Mesendoderm (in vitro differentiated cells): ENCODE results near the gene QRFP.

Experiments
- DNase-seq: peaks from one replicate; pipeline ENCODE4 v3.0.0; 2013
- H2AK5ac ChIP-seq: 2 replicates; pipeline ENCODE4 v1.6.1; 2013; ENCODE audit warnings: low read length, inconsistent platforms
- H2BK120ac ChIP-seq: 2 replicates; pipeline ENCODE4 v1.6.1; 2013; ENCODE audit warnings: low read depth, mild to moderate bottlenecking, low read length, moderate library complexity, mixed read lengths
- H2BK15ac ChIP-seq: replicated peaks from 2 replicates; pipeline ENCODE4 v1.6.1; 2013; ENCODE audit warnings: low read depth, mild to moderate bottlenecking, moderate library complexity
- H2BK5ac ChIP-seq: 2 replicates; pipeline ENCODE4 v1.6.1; 2013; ENCODE audit warnings: low read length, inconsistent platforms
- H3K18ac ChIP-seq: 2 replicates; pipeline ENCODE4 v1.6.1; 2013; ENCODE audit warnings: mild to moderate bottlenecking, low read length, mixed read lengths
- H3K23ac ChIP-seq: one replicate; pipeline ENCODE4 v1.6.1; 2013; ENCODE audit warnings: low read length
- H3K27ac ChIP-seq: 2 replicates; pipeline ENCODE4 v1.5.1; 2013; ENCODE audit warnings: low read depth, mild to moderate bottlenecking, inconsistent platforms, low read length, moderate library complexity
- H3K27me3 ChIP-seq: 2 replicates; pipeline ENCODE4 v1.6.1; 2013; ENCODE audit warnings: low read length, control low read depth, mild to moderate bottlenecking, inconsistent platforms; ENCODE audit not compliant: insufficient read depth, poor library complexity
- H3K36me3 ChIP-seq: 2 replicates; pipeline ENCODE4 v1.6.1; 2013; ENCODE audit warnings: low read length, inconsistent platforms; ENCODE audit not compliant: control insufficient read depth, insufficient read depth
- H3K4ac ChIP-seq: one replicate; pipeline ENCODE4 v1.6.1; 2013; ENCODE audit warnings: low read depth, mild to moderate bottlenecking, low read length, moderate library complexity
- H3K4me1 ChIP-seq: 2 replicates; pipeline ENCODE4 v1.6.1; 2013; ENCODE audit warnings: low read depth, low read length, inconsistent platforms; ENCODE audit not compliant: control insufficient read depth
- H3K4me2 ChIP-seq: 2 replicates; pipeline ENCODE4 v1.6.1; 2013; ENCODE audit warnings: low read length
- H3K4me3 ChIP-seq: 2 replicates; pipeline ENCODE4 v1.5.1; 2013; ENCODE audit warnings: mild to moderate bottlenecking, low read length
- H3K56ac ChIP-seq: one replicate; pipeline ENCODE4 v1.6.1; 2013; ENCODE audit warnings: low read length
- H3K79me1 ChIP-seq: 2 replicates; pipeline ENCODE4 v1.6.1; 2013; ENCODE audit warnings: low read length, inconsistent platforms
- H3K79me2 ChIP-seq: 2 replicates; pipeline ENCODE4 v1.6.1; 2013; ENCODE audit warnings: mild to moderate bottlenecking, low read length; ENCODE audit not compliant: control insufficient read depth, insufficient read depth
- H3K9ac ChIP-seq: 2 replicates; pipeline ENCODE4 v1.6.1; 2013; ENCODE audit warnings: low read length, inconsistent platforms
- H4K5ac ChIP-seq: one replicate; pipeline ENCODE4 v1.6.1; 2013; ENCODE audit warnings: low read length
- H4K8ac ChIP-seq: one replicate; pipeline ENCODE4 v1.6.1; 2013; ENCODE audit warnings: low read depth, mild to moderate bottlenecking, control low read depth, low read length, moderate library complexity
- WGBS: extraction: QIAGEN DNeasy Blood & Tissue Kit; methylation state at CpG from one replicate; pipeline ENCODE4 v1.1.7; 2013; ENCODE audit warnings: low lambda C conversion rate, missing lambda C conversion rate; ENCODE audit not compliant: insufficient coverage; ENCODE audit errors: extremely low coverage; 5-methylcytosine and 5-hydroxymethylcytosine counted together

The QRFP gene

GRCh38 chr9:130925050-130925678 lies 28.6 kb upstream of the QRFP start:
- no CpG with 5 or more reads among the region's 19 CpGs for WGBS

GRCh38 chr9:130924448-130924788 lies 27.8 kb upstream of the QRFP start:
- H3K4ac ChIP-seq, result no peak overlapping the region
- H3K18ac ChIP-seq, result no peak overlapping the region
- no CpG with 5 or more reads among the region's 10 CpGs for WGBS
- H3K27me3 ChIP-seq, result no peaks in the 10 kb centered on the region
- H2BK5ac ChIP-seq, result no peak overlapping the region
- H3K9ac ChIP-seq, result no peak overlapping the region
- H3K4me1 ChIP-seq, result no peaks in the 10 kb centered on the region
- no peak overlapping the region for H3K4me2 ChIP-seq
- H3K23ac ChIP-seq, result no peak overlapping the region
- H3K56ac ChIP-seq, result no peak overlapping the region
- no peak overlapping the region for H4K8ac ChIP-seq
- no peak overlapping the region for H2AK5ac ChIP-seq
- no peak overlapping the region for H2BK15ac ChIP-seq
- H2BK120ac ChIP-seq, result no peak overlapping the region
- H3K79me2 ChIP-seq, result no peaks in the 10 kb centered on the region
- DNase-seq, result no peak
- no peak overlapping the region for H4K5ac ChIP-seq
- no peak overlapping the region for H3K4me3 ChIP-seq
- no peaks in the 10 kb centered on the region for H3K36me3 ChIP-seq
- H3K79me1 ChIP-seq, result no peaks in the 10 kb centered on the region
- no peak overlapping the region for H3K27ac ChIP-seq

More at GRCh38 chr9:130925050-130925678, 28.6 kb upstream of the QRFP start:
- H3K27me3 ChIP-seq, result no peaks in the 10 kb centered on the region
- no peak overlapping the region for H2BK5ac ChIP-seq
- no peak for DNase-seq
- H4K8ac ChIP-seq, result no peak overlapping the region
- no peaks in the 10 kb centered on the region for H3K36me3 ChIP-seq
- H3K4ac ChIP-seq, result no peak overlapping the region
- H4K5ac ChIP-seq, result no peak overlapping the region
- H3K9ac ChIP-seq, result no peak overlapping the region
- no peak overlapping the region for H2AK5ac ChIP-seq
- H3K79me2 ChIP-seq, result no peaks in the 10 kb centered on the region
- H3K4me2 ChIP-seq, result no peak overlapping the region
- H3K18ac ChIP-seq, result no peak overlapping the region
- no peak overlapping the region for H2BK120ac ChIP-seq
- no peaks in the 10 kb centered on the region for H3K4me1 ChIP-seq
- H3K56ac ChIP-seq, result no peak overlapping the region
- no peak overlapping the region for H2BK15ac ChIP-seq
- no peak overlapping the region for H3K23ac ChIP-seq
- H3K4me3 ChIP-seq, result no peak overlapping the region
- H3K79me1 ChIP-seq, result no peaks in the 10 kb centered on the region
- H3K27ac ChIP-seq, result no peak overlapping the region

GRCh38 chr9:130923611-130924447 lies 27.2 kb upstream of the QRFP start:
- Histone ChIP-seq H3K18ac (no peak overlapping the region), H3K36me3 (no peaks in the 10 kb centered on the region), H3K4me2 (no peak overlapping the region), H2BK15ac (no peak overlapping the region), H3K4ac (no peak overlapping the region), H2BK5ac (no peak overlapping the region), H2BK120ac (no peak overlapping the region), H3K56ac (no peak overlapping the region), H3K23ac (no peak overlapping the region), H4K8ac (no peak overlapping the region), H3K4me3 (no peak overlapping the region), H3K27me3 (no peaks in the 10 kb centered on the region), H2AK5ac (no peak overlapping the region), H3K79me1 (no peaks in the 10 kb centered on the region), H3K79me2 (no peaks in the 10 kb centered on the region), H3K9ac (no peak overlapping the region), H4K5ac (no peak overlapping the region), H3K4me1 (no peaks in the 10 kb centered on the region), H3K27ac (no peak overlapping the region)
- WGBS, result no CpG with 5 or more reads among the region's 42 CpGs
- DNase-seq, result no peak

GRCh38 chr9:130922893-130923610 lies 26.4 kb upstream of the QRFP start:
- Histone ChIP-seq H2BK5ac (no peak overlapping the region), H4K8ac (no peak overlapping the region), H2BK120ac (no peak overlapping the region), H3K4ac (no peak overlapping the region), H3K23ac (no peak overlapping the region), H3K4me3 (no peak overlapping the region), H3K79me2 (no peaks in the 10 kb centered on the region), H3K9ac (no peak overlapping the region), H2BK15ac (no peak overlapping the region), H3K56ac (no peak overlapping the region), H3K36me3 (no peaks in the 10 kb centered on the region), H3K4me1 (no peaks in the 10 kb centered on the region), H4K5ac (no peak overlapping the region), H3K27me3 (no peaks in the 10 kb centered on the region), H3K79me1 (no peaks in the 10 kb centered on the region), H2AK5ac (no peak overlapping the region), H3K27ac (no peak overlapping the region), H3K4me2 (no peak overlapping the region), H3K18ac (no peak overlapping the region)
- no peak for DNase-seq
- whole genome bisulfite sequencing, result no CpG with 5 or more reads among the region's 16 CpGs

- no peaks in the 10 kb centered on the region for H3K36me3 ChIP-seq
- no peaks in the 10 kb centered on the region for H3K27me3 ChIP-seq
- no peaks in the 10 kb centered on the region for H3K4me1 ChIP-seq
- H3K56ac ChIP-seq, result no peak overlapping the region
- no peak overlapping the region for H3K18ac ChIP-seq
- H2BK5ac ChIP-seq, result no peak overlapping the region
- no CpG with 5 or more reads among the region's 31 CpGs for WGBS
- H3K9ac ChIP-seq, result no peak overlapping the region
- no peak overlapping the region for H3K23ac ChIP-seq
- H3K4ac ChIP-seq, result no peak overlapping the region
- no peak overlapping the region for H2BK120ac ChIP-seq
- H3K79me1 ChIP-seq, result no peaks in the 10 kb centered on the region
- no peak overlapping the region for H4K8ac ChIP-seq
- no peak for DNase-seq
- H2BK15ac ChIP-seq, result no peak overlapping the region
- H3K4me3 ChIP-seq, result no peak overlapping the region
- H4K5ac ChIP-seq, result no peak overlapping the region
- no peak overlapping the region for H2AK5ac ChIP-seq
- no peak overlapping the region for H3K4me2 ChIP-seq
- H3K79me2 ChIP-seq, result no peaks in the 10 kb centered on the region
- no peak overlapping the region for H3K27ac ChIP-seq
Observed at GRCh38 chr9:130921989-130922892, 25.6 kb upstream of the QRFP start.
